Gastrocnemius medialis (tissue), 4 donors: Measurements from ENCODE around the gene PLXNB3.

Source experiments
- POLR2A ChIP-seq, 2 donors: fragments of 450-650 bp; IDR thresholded peaks; one replicate each; pipeline ENCODE4 v1.6.1; 2017; ENCODE audit warnings: antibody characterized with exemption in 2 of 2, mild to moderate bottlenecking in 2 of 2, moderate library complexity in 2 of 2
- TF ChIP-seq, protein P1 (sequence below), 5 experiments: fragments of 450-650 bp in 3 of 5; fragments of 200-600 bp in 2 of 5; sonication (generic) in 2 of 5; IDR thresholded peaks in 4 of 5; conservative IDR thresholded peaks in 1 of 5; 1 replicate in 4 of 5; 2 replicates in 1 of 5; pipeline ENCODE4 v1.5.1; 2016 to 2019; ENCODE audit warnings: antibody characterized with exemption in 5 of 5, mild to moderate bottlenecking in 3 of 5, moderate library complexity in 3 of 5

DNA sequence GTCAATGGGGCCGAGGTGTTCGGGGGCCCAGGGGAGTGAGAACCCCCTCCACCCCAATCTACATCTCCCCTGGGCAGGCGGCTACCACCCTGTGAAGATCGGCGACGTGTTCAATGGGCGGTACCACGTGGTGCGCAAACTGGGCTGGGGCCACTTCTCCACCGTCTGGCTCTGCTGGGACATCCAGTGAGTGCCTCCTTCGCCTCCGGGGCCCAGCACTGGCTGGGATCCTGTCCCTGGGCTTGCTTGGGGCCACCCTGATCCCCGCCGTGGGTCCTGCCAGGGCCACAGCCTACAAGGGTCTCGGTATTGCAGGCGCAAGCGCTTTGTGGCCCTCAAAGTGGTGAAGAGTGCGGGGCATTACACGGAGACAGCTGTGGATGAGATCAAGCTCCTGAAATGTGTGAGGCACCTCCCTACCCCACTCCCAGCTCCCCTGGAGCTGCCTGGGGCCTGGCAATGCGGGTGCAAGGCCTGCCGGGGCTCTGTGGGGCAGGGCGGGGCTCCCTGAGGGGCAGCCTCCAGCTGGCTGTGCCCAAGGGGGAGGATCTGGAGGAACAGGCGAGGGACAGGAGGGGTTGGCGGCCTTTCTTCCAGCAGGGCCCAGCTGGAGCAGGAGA, 17.5 kb downstream of the PLXNB3 start:
- TF ChIP-seq, protein P1, sequence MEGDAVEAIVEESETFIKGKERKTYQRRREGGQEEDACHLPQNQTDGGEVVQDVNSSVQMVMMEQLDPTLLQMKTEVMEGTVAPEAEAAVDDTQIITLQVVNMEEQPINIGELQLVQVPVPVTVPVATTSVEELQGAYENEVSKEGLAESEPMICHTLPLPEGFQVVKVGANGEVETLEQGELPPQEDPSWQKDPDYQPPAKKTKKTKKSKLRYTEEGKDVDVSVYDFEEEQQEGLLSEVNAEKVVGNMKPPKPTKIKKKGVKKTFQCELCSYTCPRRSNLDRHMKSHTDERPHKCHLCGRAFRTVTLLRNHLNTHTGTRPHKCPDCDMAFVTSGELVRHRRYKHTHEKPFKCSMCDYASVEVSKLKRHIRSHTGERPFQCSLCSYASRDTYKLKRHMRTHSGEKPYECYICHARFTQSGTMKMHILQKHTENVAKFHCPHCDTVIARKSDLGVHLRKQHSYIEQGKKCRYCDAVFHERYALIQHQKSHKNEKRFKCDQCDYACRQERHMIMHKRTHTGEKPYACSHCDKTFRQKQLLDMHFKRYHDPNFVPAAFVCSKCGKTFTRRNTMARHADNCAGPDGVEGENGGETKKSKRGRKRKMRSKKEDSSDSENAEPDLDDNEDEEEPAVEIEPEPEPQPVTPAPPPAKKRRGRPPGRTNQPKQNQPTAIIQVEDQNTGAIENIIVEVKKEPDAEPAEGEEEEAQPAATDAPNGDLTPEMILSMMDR (IDR thresholded peaks at IDR 0.05 in 4 of 5, conservative IDR thresholded peaks at IDR 0.05 in 1 of 5): no peak
- TF ChIP-seq POLR2A (IDR thresholded peaks at IDR 0.05): no peak
